Endothelial cell (in vitro differentiated cells): ENCODE results near the gene PTCD1. TPM values are rescaled to one million over a fixed set of nuclear protein-coding genes. Genes with fewer than 3 reads are reported as not detected.
A peak's percentile ranks its signal among the peaks of the same experiment; 100 is the strongest.

ENCODE experiments used
- DNase-seq: peaks from one replicate; pipeline ENCODE4 v3.0.0; 2021; ENCODE audit warnings: low spot score
- H3K27ac Mint-ChIP-seq: one replicate; pipeline ENCODE4 v1.8.0; 2021; ENCODE audit warnings: mixed read lengths, inconsistent platforms; ENCODE audit not compliant: unreplicated experiment
- H3K27me3 Mint-ChIP-seq: one replicate; pipeline ENCODE4 v1.8.0; 2021; ENCODE audit warnings: mild to moderate bottlenecking, moderate library complexity, mixed read lengths, inconsistent platforms; ENCODE audit not compliant: unreplicated experiment
- H3K36me3 Mint-ChIP-seq: one replicate; pipeline ENCODE4 v1.8.0; 2021; ENCODE audit warnings: mild to moderate bottlenecking, low read depth, mixed read lengths, inconsistent platforms; ENCODE audit not compliant: unreplicated experiment
- H3K4me1 Mint-ChIP-seq: one replicate; pipeline ENCODE4 v1.8.0; 2021; ENCODE audit warnings: mild to moderate bottlenecking, mixed read lengths, inconsistent platforms; ENCODE audit not compliant: unreplicated experiment
- H3K4me3 Mint-ChIP-seq: one replicate; pipeline ENCODE4 v1.8.0; 2021; ENCODE audit warnings: mild to moderate bottlenecking, mixed read lengths, inconsistent platforms; ENCODE audit not compliant: unreplicated experiment
- H3K9me3 Mint-ChIP-seq: one replicate; pipeline ENCODE4 v1.8.0; 2021; ENCODE audit warnings: mixed read lengths, inconsistent platforms; ENCODE audit not compliant: unreplicated experiment
- long read RNA-seq: library from polyadenylated mRNA; unstranded; transcript quantifications from one replicate; pipeline ENCODE4 v2.0.0, GENCODE V29; 2020; ENCODE audit not compliant: unreplicated experiment
- total RNA-seq: library from RNA; stranded (reverse); fragmentation: NEBNext Ultra II Directional; extraction: Animal tissue kit (Norgen Biotek cat#: 25700); gene quantifications from one replicate; pipeline ENCODE4 v1.2.1, GENCODE V29; 2021; ENCODE audit not compliant: unreplicated experiment
- TF ChIP-seq, protein P1 (sequence below): fragments of 200-600 bp; sonication (generic); IDR thresholded peaks from one replicate; pipeline ENCODE4 v1.5.0; 2021; ENCODE audit warnings: antibody characterized with exemption; ENCODE audit not compliant: unreplicated experiment

The PTCD1 gene, protein sequence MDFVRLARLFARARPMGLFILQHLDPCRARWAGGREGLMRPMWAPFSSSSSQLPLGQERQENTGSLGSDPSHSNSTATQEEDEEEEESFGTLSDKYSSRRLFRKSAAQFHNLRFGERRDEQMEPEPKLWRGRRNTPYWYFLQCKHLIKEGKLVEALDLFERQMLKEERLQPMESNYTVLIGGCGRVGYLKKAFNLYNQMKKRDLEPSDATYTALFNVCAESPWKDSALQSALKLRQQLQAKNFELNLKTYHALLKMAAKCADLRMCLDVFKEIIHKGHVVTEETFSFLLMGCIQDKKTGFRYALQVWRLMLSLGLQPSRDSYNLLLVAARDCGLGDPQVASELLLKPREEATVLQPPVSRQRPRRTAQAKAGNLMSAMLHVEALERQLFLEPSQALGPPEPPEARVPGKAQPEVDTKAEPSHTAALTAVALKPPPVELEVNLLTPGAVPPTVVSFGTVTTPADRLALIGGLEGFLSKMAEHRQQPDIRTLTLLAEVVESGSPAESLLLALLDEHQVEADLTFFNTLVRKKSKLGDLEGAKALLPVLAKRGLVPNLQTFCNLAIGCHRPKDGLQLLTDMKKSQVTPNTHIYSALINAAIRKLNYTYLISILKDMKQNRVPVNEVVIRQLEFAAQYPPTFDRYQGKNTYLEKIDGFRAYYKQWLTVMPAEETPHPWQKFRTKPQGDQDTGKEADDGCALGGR
- 7.1 TPM for total RNA-seq
- long read RNA-seq, full-length matches to known transcripts: 4 of 8 reads
- long read RNA-seq, partial matches to known transcripts: 0 of 8 reads
- long read RNA-seq, other reads (novel, unspliced or antisense): 4 of 8 reads

- TF ChIP-seq, protein P1, sequence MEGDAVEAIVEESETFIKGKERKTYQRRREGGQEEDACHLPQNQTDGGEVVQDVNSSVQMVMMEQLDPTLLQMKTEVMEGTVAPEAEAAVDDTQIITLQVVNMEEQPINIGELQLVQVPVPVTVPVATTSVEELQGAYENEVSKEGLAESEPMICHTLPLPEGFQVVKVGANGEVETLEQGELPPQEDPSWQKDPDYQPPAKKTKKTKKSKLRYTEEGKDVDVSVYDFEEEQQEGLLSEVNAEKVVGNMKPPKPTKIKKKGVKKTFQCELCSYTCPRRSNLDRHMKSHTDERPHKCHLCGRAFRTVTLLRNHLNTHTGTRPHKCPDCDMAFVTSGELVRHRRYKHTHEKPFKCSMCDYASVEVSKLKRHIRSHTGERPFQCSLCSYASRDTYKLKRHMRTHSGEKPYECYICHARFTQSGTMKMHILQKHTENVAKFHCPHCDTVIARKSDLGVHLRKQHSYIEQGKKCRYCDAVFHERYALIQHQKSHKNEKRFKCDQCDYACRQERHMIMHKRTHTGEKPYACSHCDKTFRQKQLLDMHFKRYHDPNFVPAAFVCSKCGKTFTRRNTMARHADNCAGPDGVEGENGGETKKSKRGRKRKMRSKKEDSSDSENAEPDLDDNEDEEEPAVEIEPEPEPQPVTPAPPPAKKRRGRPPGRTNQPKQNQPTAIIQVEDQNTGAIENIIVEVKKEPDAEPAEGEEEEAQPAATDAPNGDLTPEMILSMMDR: no peak
- H3K4me3 Mint-ChIP-seq: peak within 1 kb of the TSS; percentile 98
- peaks cover 17% of the 10 kb centered on the region for H3K4me1 Mint-ChIP-seq
- peak; percentile 96 for DNase-seq
- peaks cover 7% of the 10 kb centered on the region for H3K27me3 Mint-ChIP-seq
- peak within 1 kb of the TSS; percentile 89 for H3K27ac Mint-ChIP-seq
- peaks cover 21% of the 10 kb centered on the region for H3K36me3 Mint-ChIP-seq
- H3K9me3 Mint-ChIP-seq: no peaks in the 10 kb centered on the region
These were observed at the start of gene PTCD1, which contains the start of gene CPSF4 for GRCh38 chr7:99438573-99439480. TSS of gene PTCD1 (minus strand) at chr7:99438798. CDS start at chr7:99435242, 3,556 bp downstream. TSS of gene CPSF4 (plus strand) at chr7:99438943. CDS start at chr7:99439083, 140 bp downstream.

DNA sequence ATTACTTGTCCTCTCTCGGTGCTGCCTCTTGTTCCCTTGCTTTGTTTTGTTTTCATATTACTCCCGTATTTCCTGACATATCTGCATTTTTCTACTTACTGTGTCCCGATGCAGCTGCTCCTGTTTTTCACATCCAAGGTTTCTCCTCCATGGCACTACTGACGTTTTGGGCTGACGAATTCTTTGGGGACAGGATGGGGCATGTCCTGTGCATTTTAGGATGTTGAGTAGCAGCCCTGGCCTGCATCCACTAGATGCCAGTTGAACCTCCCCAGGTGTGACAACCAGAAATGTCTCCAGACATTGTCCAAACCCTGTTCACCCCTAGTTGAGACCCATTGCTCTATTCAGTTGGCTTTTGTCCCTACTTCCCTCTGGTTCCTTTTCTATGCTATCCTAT is 46.5 kb upstream of the PTCD1 start:
- Mint-ChIP-seq H3K4me3 (peak overlapping the region; percentile 3), H3K27ac (peak overlapping the region; percentile 74), H3K36me3 (peaks cover 18% of the 10 kb centered on the region), H3K9me3 (no peaks in the 10 kb centered on the region), H3K4me1 (no peaks in the 10 kb centered on the region), H3K27me3 (no peaks in the 10 kb centered on the region)
- TF ChIP-seq, protein P1: no peak
- DNase-seq: no peak

GRCh38 chr7:99478464-99479440 is 40.2 kb upstream of the PTCD1 start:
- H3K27ac Mint-ChIP-seq: peak overlapping the region; percentile 30

More at GRCh38 chr7:99478464-99479440, 40.2 kb upstream of the PTCD1 start:
- peaks cover 2% of the 10 kb centered on the region for H3K4me1 Mint-ChIP-seq
- H3K36me3 Mint-ChIP-seq: peaks cover 21% of the 10 kb centered on the region
- H3K9me3 Mint-ChIP-seq: no peaks in the 10 kb centered on the region
- no peak overlapping the region for H3K4me3 Mint-ChIP-seq
- DNase-seq: no peak
- TF ChIP-seq, protein P1: no peak
- H3K27me3 Mint-ChIP-seq: peaks cover 5% of the 10 kb centered on the region
